ENCODE results near the gene REEP6. TPM values are rescaled to one million over a fixed set of nuclear protein-coding genes. Genes with fewer than 3 reads are reported as not detected.

Gene REEP6
- polyA plus RNA-seq, 4 donors = 167 to 363 (median 244) TPM

- Histone ChIP-seq H3K4me3 (ENCODE audit: low read depth in 1 of 3, low read length in 3 of 3) (peak overlapping the region in 2 of 3 donors; percentile 11 to 95), H3K4me1 (ENCODE audit: control insufficient read depth in 3 of 3, insufficient read depth in 2 of 3, low read depth in 1 of 3, low read length in 2 of 3) (peaks cover 2 to 38% (median 6%) of the 10 kb centered on the region in 3 donors), H3K9me3 (ENCODE audit: control insufficient read depth in 2 of 2, insufficient read depth in 1 of 2, low read depth in 1 of 2, low read length in 1 of 2) (peaks cover 0 to 18% of the 10 kb centered on the region in 2 donors), H3K27ac (ENCODE audit: low read depth in 1 of 3, low read length in 2 of 3) (peak overlapping the region in 1 of 3 donors; percentile 87), H3K36me3 (ENCODE audit: control insufficient read depth in 3 of 3, insufficient read depth in 2 of 3, low read depth in 1 of 3, low read length in 3 of 3) (peaks cover 0 to 31% (median 0%) of the 10 kb centered on the region in 3 donors), H3K27me3 (ENCODE audit: control insufficient read depth in 3 of 3, insufficient read depth in 3 of 3, low read length in 3 of 3) (peaks cover 0 to 12% (median 0%) of the 10 kb centered on the region in 3 donors)
- no peak for FAIRE-seq
- WGBS, 3 donors = 12 to 47% (median 27%) methylated on average over 17 to 25 of the region's 25 CpGs
- peak in 1 of 2 donors; percentile 72 for DNase-seq
Observed at GRCh38 chr19:1510442-1510806, 19.4 kb downstream of the REEP6 start.

GRCh38 chr19:1510807-1511206, 19.8 kb downstream of the REEP6 start:
- Histone ChIP-seq H3K4me3 (ENCODE audit: low read depth in 1 of 3, low read length in 3 of 3) (peak overlapping the region in 2 of 3 donors; percentile 11 to 95), H3K27ac (ENCODE audit: low read depth in 1 of 3, low read length in 2 of 3) (peak overlapping the region in 1 of 3 donors; percentile 87), H3K36me3 (ENCODE audit: control insufficient read depth in 3 of 3, insufficient read depth in 2 of 3, low read depth in 1 of 3, low read length in 3 of 3) (peaks cover 0 to 27% (median 0%) of the 10 kb centered on the region in 3 donors), H3K4me1 (ENCODE audit: control insufficient read depth in 3 of 3, insufficient read depth in 2 of 3, low read depth in 1 of 3, low read length in 2 of 3) (peaks cover 2 to 38% (median 6%) of the 10 kb centered on the region in 3 donors), H3K9me3 (ENCODE audit: control insufficient read depth in 2 of 2, insufficient read depth in 1 of 2, low read depth in 1 of 2, low read length in 1 of 2) (peaks cover 0 to 15% of the 10 kb centered on the region in 2 donors), H3K27me3 (ENCODE audit: control insufficient read depth in 3 of 3, insufficient read depth in 3 of 3, low read length in 3 of 3) (peaks cover 0 to 15% (median 0%) of the 10 kb centered on the region in 3 donors)
- 27 to 46% (median 44%) methylated on average over 9 of the region's 9 CpGs for WGBS, 3 donors
- DNase-seq = no peak
- no peak for FAIRE-seq

- Histone ChIP-seq H3K9me3 (ENCODE audit: control insufficient read depth in 2 of 2, insufficient read depth in 1 of 2, low read depth in 1 of 2, low read length in 1 of 2) (peaks cover 0 to 15% of the 10 kb centered on the region in 2 donors), H3K4me1 (ENCODE audit: control insufficient read depth in 3 of 3, insufficient read depth in 2 of 3, low read depth in 1 of 3, low read length in 2 of 3) (peaks cover 2 to 38% (median 6%) of the 10 kb centered on the region in 3 donors), H3K36me3 (ENCODE audit: control insufficient read depth in 3 of 3, insufficient read depth in 2 of 3, low read depth in 1 of 3, low read length in 3 of 3) (peaks cover 0 to 19% (median 0%) of the 10 kb centered on the region in 3 donors), H3K27ac (ENCODE audit: low read depth in 1 of 3, low read length in 2 of 3) (peak overlapping the region in 1 of 3 donors; percentile 87), H3K27me3 (ENCODE audit: control insufficient read depth in 3 of 3, insufficient read depth in 3 of 3, low read length in 3 of 3) (peaks cover 0 to 19% (median 0%) of the 10 kb centered on the region in 3 donors), H3K4me3 (ENCODE audit: low read depth in 1 of 3, low read length in 3 of 3) (peak overlapping the region in 2 of 3 donors; percentile 54 to 95)
- FAIRE-seq = no peak
- DNase-seq = peak in 1 of 2 donors; percentile 49
- 34 to 51% (median 44%) methylated on average over 20 to 22 of the region's 22 CpGs for WGBS, 3 donors
Observed at GRCh38 chr19:1511318-1512317, 20.6 kb downstream of the REEP6 start.

- H3K27me3 ChIP-seq (ENCODE audit: control insufficient read depth in 3 of 3, insufficient read depth in 3 of 3, low read length in 3 of 3) = peaks cover 0 to 25% (median 0%) of the 10 kb centered on the region in 3 donors
- H3K27ac ChIP-seq (ENCODE audit: low read depth in 1 of 3, low read length in 2 of 3) = peak within 1 kb of the TSS; percentile 64 to 87 (median 79)
- peak within 1 kb of the TSS; percentile 20 to 95 (median 54) for H3K4me3 ChIP-seq (ENCODE audit: low read depth in 1 of 3, low read length in 3 of 3)
- peaks cover 0 to 9% of the 10 kb centered on the region in 2 donors for H3K9me3 ChIP-seq (ENCODE audit: control insufficient read depth in 2 of 2, insufficient read depth in 1 of 2, low read depth in 1 of 2, low read length in 1 of 2)
- 2 to 4% (median 2%) methylated on average over 32 to 78 of the region's 78 CpGs for WGBS, 3 donors
- no peak for FAIRE-seq
- DNase-seq = peak; percentile 82 to 90
- H3K36me3 ChIP-seq (ENCODE audit: control insufficient read depth in 3 of 3, insufficient read depth in 2 of 3, low read depth in 1 of 3, low read length in 3 of 3) = peaks cover 0 to 9% (median 0%) of the 10 kb centered on the region in 3 donors
- H3K4me1 ChIP-seq (ENCODE audit: control insufficient read depth in 3 of 3, insufficient read depth in 2 of 3, low read depth in 1 of 3, low read length in 2 of 3) = peaks cover 0 to 31% (median 2%) of the 10 kb centered on the region in 3 donors
Observed at GRCh38 chr19:1512671-1513498, 21.9 kb downstream of the REEP6 start, which contains the start of gene ADAMTSL5. TSS of gene ADAMTSL5 (minus strand) at chr19:1513019. CDS start at chr19:1510943, 2,076 bp downstream.

- peak overlapping the region in 2 of 3 donors; percentile 64 to 75 for H3K27ac ChIP-seq (ENCODE audit: low read depth in 1 of 3, low read length in 2 of 3)
- H3K9me3 ChIP-seq (ENCODE audit: control insufficient read depth in 2 of 2, insufficient read depth in 1 of 2, low read depth in 1 of 2, low read length in 1 of 2) = peaks cover 0 to 6% of the 10 kb centered on the region in 2 donors
- WGBS, 3 donors = 4 to 5% (median 5%) methylated on average over 34 to 52 of the region's 52 CpGs
- peaks cover 0 to 25% (median 0%) of the 10 kb centered on the region in 3 donors for H3K27me3 ChIP-seq (ENCODE audit: control insufficient read depth in 3 of 3, insufficient read depth in 3 of 3, low read length in 3 of 3)
- H3K4me1 ChIP-seq (ENCODE audit: control insufficient read depth in 3 of 3, insufficient read depth in 2 of 3, low read depth in 1 of 3, low read length in 2 of 3) = peaks cover 0 to 31% (median 0%) of the 10 kb centered on the region in 3 donors
- FAIRE-seq (no peak), DNase-seq (peak; percentile 71 to 83)
- peaks cover 0 to 9% (median 0%) of the 10 kb centered on the region in 3 donors for H3K36me3 ChIP-seq (ENCODE audit: control insufficient read depth in 3 of 3, insufficient read depth in 2 of 3, low read depth in 1 of 3, low read length in 3 of 3)
- H3K4me3 ChIP-seq (ENCODE audit: low read depth in 1 of 3, low read length in 3 of 3) = peak overlapping the region in 2 of 3 donors; percentile 48 to 54
Observed at GRCh38 chr19:1513499-1514294, 22.7 kb downstream of the REEP6 start.

GRCh38 chr19:1514295-1514661, 23.3 kb downstream of the REEP6 start:
- H3K4me3 ChIP-seq (ENCODE audit: low read depth in 1 of 3, low read length in 3 of 3) = no peak overlapping the region
- FAIRE-seq = no peak
- WGBS, 3 donors = 50 to 74% (median 51%) methylated on average over 10 of the region's 10 CpGs

GRCh38 chr19:1514986-1515721, 24.2 kb downstream of the REEP6 start:
- Histone ChIP-seq H3K4me1 (ENCODE audit: control insufficient read depth in 3 of 3, insufficient read depth in 2 of 3, low read depth in 1 of 3, low read length in 2 of 3) (peaks cover 0 to 24% (median 0%) of the 10 kb centered on the region in 3 donors), H3K27me3 (ENCODE audit: control insufficient read depth in 3 of 3, insufficient read depth in 3 of 3, low read length in 3 of 3) (peaks cover 0 to 28% (median 0%) of the 10 kb centered on the region in 3 donors), H3K27ac (ENCODE audit: low read depth in 1 of 3, low read length in 2 of 3) (no peak overlapping the region), H3K9me3 (ENCODE audit: control insufficient read depth in 2 of 2, insufficient read depth in 1 of 2, low read depth in 1 of 2, low read length in 1 of 2) (peaks cover 0 to 6% of the 10 kb centered on the region in 2 donors), H3K4me3 (ENCODE audit: low read depth in 1 of 3, low read length in 3 of 3) (no peak overlapping the region), H3K36me3 (ENCODE audit: control insufficient read depth in 3 of 3, insufficient read depth in 2 of 3, low read depth in 1 of 3, low read length in 3 of 3) (peaks cover 0 to 1% (median 0%) of the 10 kb centered on the region in 3 donors)
- WGBS, 3 donors = 55 to 65% (median 58%) methylated on average over 14 of the region's 14 CpGs
- FAIRE-seq (no peak), DNase-seq (no peak)

More at GRCh38 chr19:1514295-1514661, 23.3 kb downstream of the REEP6 start:
- DNase-seq = no peak
- H3K4me1 ChIP-seq (ENCODE audit: control insufficient read depth in 3 of 3, insufficient read depth in 2 of 3, low read depth in 1 of 3, low read length in 2 of 3) = peaks cover 0 to 31% (median 0%) of the 10 kb centered on the region in 3 donors
- no peak overlapping the region for H3K27ac ChIP-seq (ENCODE audit: low read depth in 1 of 3, low read length in 2 of 3)
- peaks cover 0 to 6% of the 10 kb centered on the region in 2 donors for H3K9me3 ChIP-seq (ENCODE audit: control insufficient read depth in 2 of 2, insufficient read depth in 1 of 2, low read depth in 1 of 2, low read length in 1 of 2)
- peaks cover 0 to 25% (median 0%) of the 10 kb centered on the region in 3 donors for H3K27me3 ChIP-seq (ENCODE audit: control insufficient read depth in 3 of 3, insufficient read depth in 3 of 3, low read length in 3 of 3)
- peaks cover 0 to 6% (median 0%) of the 10 kb centered on the region in 3 donors for H3K36me3 ChIP-seq (ENCODE audit: control insufficient read depth in 3 of 3, insufficient read depth in 2 of 3, low read depth in 1 of 3, low read length in 3 of 3)
